GM23338 (cell line): ENCODE measurements around the gene XPNPEP2.

Experiments
- CTCF ChIP-seq, 2 experiments: fragments of 200-600 bp in 1 of 2; sonication (generic) in 1 of 2; conservative IDR thresholded peaks; 2 replicates each; pipeline versions ENCODE4 v1.5.1 to v1.6.1; 2016 to 2017; ENCODE audit warnings: antibody characterized with exemption in 2 of 2, low read depth in 2 of 2, mild to moderate bottlenecking in 2 of 2, moderate library complexity in 1 of 2
- EZH2phosphoT487 ChIP-seq: fragments of 200-600 bp; sonication (generic); IDR thresholded peaks from one replicate; pipeline ENCODE4 v1.8.1; 2018; ENCODE audit warnings: antibody characterized with exemption; ENCODE audit not compliant: unreplicated experiment
- POLR2AphosphoS5 ChIP-seq: IDR thresholded peaks from 2 replicates; pipeline ENCODE4 v1.6.1; 2016; ENCODE audit warnings: antibody characterized with exemption, low read depth

GRCh38 chrX:129744861-129745321 is 6.1 kb downstream of the XPNPEP2 start:
- no peak for TF ChIP-seq EZH2phosphoT487
- TF ChIP-seq CTCF (conservative IDR thresholded peaks at IDR 0.05; ENCODE audit: low read depth in 2 of 2) = no peak
- no peak for TF ChIP-seq POLR2AphosphoS5
